Right atrium auricular region (tissue), 2 donors: Measurements from ENCODE around the gene RAPGEF3. TPM values are rescaled to one million over a fixed set of nuclear protein-coding genes. Genes with fewer than 3 reads are reported as not detected.
A peak's percentile ranks its signal among the peaks of the same experiment; 100 is the strongest.

ENCODE experiments used
- DNase-seq: peaks from one replicate; pipeline ENCODE4 v3.0.0-alpha.2; 2019; ENCODE audit warnings: low spot score
- H3K27ac ChIP-seq, 2 donors: fragments of 200-600 bp; sonication (generic); 1 replicate in 1 of 2; 2 replicates in 1 of 2; pipeline ENCODE4 v1.5.1; 2016 to 2019
- H3K27me3 ChIP-seq, 2 donors: fragments of 200-600 bp; sonication (generic); one replicate each; pipeline versions ENCODE4 v1.5.1 to v1.6.0; 2017 to 2019
- H3K36me3 ChIP-seq: fragments of 200-600 bp; sonication (generic); one replicate; pipeline ENCODE4 v1.5.1; 2016
- H3K4me1 ChIP-seq, 2 donors: fragments of 200-600 bp; sonication (generic); one replicate each; pipeline versions ENCODE4 v1.5.1 to v1.6.0; 2017 to 2019
- H3K4me3 ChIP-seq, 2 donors: fragments of 200-600 bp; sonication (generic); 1 replicate in 1 of 2; 2 replicates in 1 of 2; pipeline ENCODE4 v1.5.1; 2017 to 2019; ENCODE audit warnings: mild to moderate bottlenecking in 1 of 2, moderate library complexity in 1 of 2
- H3K9me3 ChIP-seq, 2 donors: fragments of 200-600 bp; sonication (generic); one replicate each; pipeline ENCODE4 v1.5.1; 2019
- CTCF ChIP-seq, 2 donors: fragments of 200-600 bp; sonication (generic); IDR thresholded peaks; one replicate each; pipeline ENCODE4 v1.5.1; 2019; ENCODE audit warnings: antibody characterized with exemption in 2 of 2
- total RNA-seq, 2 donors: library from RNA; depleted of rRNA; stranded (reverse); fragments of >200 nt; gene quantifications; one replicate each; pipeline ENCODE4 v1.1.0, GENCODE V29; 2016

Gene RAPGEF3
- 10 to 100 TPM; 19.8 to 26.8 TPM for total RNA-seq

- Histone ChIP-seq H3K36me3 (no peaks in the 10 kb centered on the region), H3K27ac (peak within 1 kb of the TSS; percentile 55 to 84), H3K9me3 (no peaks in the 10 kb centered on the region), H3K27me3 (no peaks in the 10 kb centered on the region), H3K4me1 (peaks cover 0 to 63% of the 10 kb centered on the region in 2 donors), H3K4me3 (peak within 1 kb of the TSS; percentile 33 to 65)
- peak; percentile 85 for DNase-seq
- peak in 1 of 2 donors; percentile 60 for TF ChIP-seq CTCF (IDR thresholded peaks at IDR 0.05)
Observed at GRCh38 chr12:47758834-47759690, at the start of gene RAPGEF3. RAPGEF3 (minus strand) TSS chr12:47758880; CDS start chr12:47758556, 324 bp downstream.

- peak overlapping the region in 1 of 2 donors; percentile 9 for H3K4me3 ChIP-seq
- no peak for DNase-seq
- peaks cover 0 to 100% of the 10 kb centered on the region in 2 donors for H3K4me1 ChIP-seq
- peak overlapping the region; percentile 95 to 99 for H3K27ac ChIP-seq
- H3K36me3 ChIP-seq: peaks cover 14% of the 10 kb centered on the region
- no peaks in the 10 kb centered on the region for H3K27me3 ChIP-seq
- TF ChIP-seq CTCF (IDR thresholded peaks at IDR 0.05): no peak
- H3K9me3 ChIP-seq: no peaks in the 10 kb centered on the region
Observed at GRCh38 chr12:47808050-47808449, 49.4 kb upstream of the RAPGEF3 start.

GRCh38 chr12:47807338-47807737, 48.7 kb upstream of the RAPGEF3 start:
- H3K4me1 ChIP-seq: peaks cover 0 to 100% of the 10 kb centered on the region in 2 donors
- H3K27ac ChIP-seq: peak overlapping the region; percentile 95 to 99
- H3K27me3 ChIP-seq: no peaks in the 10 kb centered on the region
- no peaks in the 10 kb centered on the region for H3K9me3 ChIP-seq
- H3K4me3 ChIP-seq: no peak overlapping the region
- H3K36me3 ChIP-seq: peaks cover 14% of the 10 kb centered on the region
- no peak for DNase-seq
- no peak for TF ChIP-seq CTCF (IDR thresholded peaks at IDR 0.05)

GRCh38 chr12:47805417-47805816, 46.7 kb upstream of the RAPGEF3 start:
- no peak for DNase-seq
- H3K4me3 ChIP-seq: no peak overlapping the region
- no peaks in the 10 kb centered on the region for H3K9me3 ChIP-seq
- H3K27me3 ChIP-seq: no peaks in the 10 kb centered on the region
- H3K27ac ChIP-seq: peak overlapping the region; percentile 23 to 95
- no peak for TF ChIP-seq CTCF (IDR thresholded peaks at IDR 0.05)
- peaks cover 14% of the 10 kb centered on the region for H3K36me3 ChIP-seq
- peaks cover 0 to 100% of the 10 kb centered on the region in 2 donors for H3K4me1 ChIP-seq

- DNase-seq: no peak
- Histone ChIP-seq H3K4me3 (no peak overlapping the region), H3K27ac (peak overlapping the region in 1 of 2 donors; percentile 13), H3K9me3 (no peaks in the 10 kb centered on the region), H3K4me1 (peaks cover 0 to 100% of the 10 kb centered on the region in 2 donors), H3K36me3 (peaks cover 14% of the 10 kb centered on the region), H3K27me3 (no peaks in the 10 kb centered on the region)
- TF ChIP-seq CTCF (IDR thresholded peaks at IDR 0.05): no peak
Observed at GRCh38 chr12:47804171-47804570, 45.5 kb upstream of the RAPGEF3 start.
